RWPE2 (cell line): Measurements from ENCODE around the gene LHFPL2.

Experiments
- ATAC-seq: fragments of 200-7000 bp; cut with Tn5 transposase; 3 replicates; pipeline ENCODE4 v1.9.1; 2021; ENCODE audit warnings: low read depth
- DNase-seq: peaks from one replicate; pipeline ENCODE4 v3.0.0-alpha.2; 2020; ENCODE audit warnings: low spot score
- H3K27ac ChIP-seq: fragments of 450-650 bp; 2 replicates; pipeline ENCODE4 v1.5.1; 2017; ENCODE audit warnings: mild to moderate bottlenecking; ENCODE audit not compliant: poor library complexity, severe bottlenecking
- H3K27me3 ChIP-seq: fragments of 250-450 bp; sonication (Bioruptor Pico); 2 replicates; pipeline ENCODE4 v1.5.1; 2021; ENCODE audit warnings: mild to moderate bottlenecking, moderate library complexity; ENCODE audit not compliant: insufficient read depth, poor library complexity, severe bottlenecking
- H3K36me3 ChIP-seq: fragments of 250-450 bp; sonication (Bioruptor Pico); 2 replicates; pipeline ENCODE4 v1.5.1; 2020; ENCODE audit warnings: low read depth, mild to moderate bottlenecking, moderate library complexity
- H3K4me1 ChIP-seq: fragments of 250-450 bp; sonication (Bioruptor Pico); 2 replicates; pipeline ENCODE4 v1.5.1; 2021; ENCODE audit warnings: mild to moderate bottlenecking, moderate library complexity; ENCODE audit not compliant: insufficient read depth, poor library complexity, severe bottlenecking
- H3K4me3 ChIP-seq: fragments of 250-450 bp; sonication (Bioruptor Pico); 2 replicates; pipeline ENCODE4 v1.5.1; 2021; ENCODE audit warnings: mild to moderate bottlenecking, moderate library complexity; ENCODE audit not compliant: severe bottlenecking
- H3K9me3 ChIP-seq: fragments of 250-450 bp; sonication (Bioruptor Pico); 2 replicates; pipeline ENCODE4 v1.5.1; 2021; ENCODE audit warnings: mild to moderate bottlenecking, moderate library complexity; ENCODE audit not compliant: severe bottlenecking
- CTCF ChIP-seq: fragments of 450-650 bp; IDR thresholded peaks from one replicate; pipeline ENCODE4 v1.5.1; 2017; ENCODE audit warnings: mild to moderate bottlenecking, moderate library complexity; ENCODE audit not compliant: poor library complexity, severe bottlenecking

LHFPL2 gene

GRCh38 chr5:78497573-78498533 is 150.7 kb downstream of the LHFPL2 start:
- ATAC-seq (no peak), DNase-seq (no peak)
- no peak for TF ChIP-seq CTCF
- no peaks in the 10 kb centered on the region for H3K9me3 ChIP-seq
- H3K27me3 ChIP-seq: no peaks in the 10 kb centered on the region
- H3K27ac ChIP-seq: no peak overlapping the region
- no peak overlapping the region for H3K4me3 ChIP-seq
- H3K36me3 ChIP-seq: no peaks in the 10 kb centered on the region
- H3K4me1 ChIP-seq: peaks cover 13% of the 10 kb centered on the region

GRCh38 chr5:78496373-78496772 is 152.2 kb downstream of the LHFPL2 start:
- Histone ChIP-seq H3K36me3 (peaks cover 3% of the 10 kb centered on the region; the same call in 1 of the 2 replicates), H3K27me3 (no peaks in the 10 kb centered on the region), H3K27ac (no peak overlapping the region), H3K4me3 (no peak overlapping the region), H3K4me1 (no peaks in the 10 kb centered on the region), H3K9me3 (no peaks in the 10 kb centered on the region)
- no peak for TF ChIP-seq CTCF
- ATAC-seq (peak; percentile 82), DNase-seq (no peak)

- H3K27me3 ChIP-seq: no peaks in the 10 kb centered on the region
- H3K9me3 ChIP-seq: no peaks in the 10 kb centered on the region
- DNase-seq: no peak
- no peak for TF ChIP-seq CTCF
- no peak overlapping the region for H3K4me3 ChIP-seq
- H3K27ac ChIP-seq: no peak overlapping the region
- no peaks in the 10 kb centered on the region for H3K4me1 ChIP-seq
- no peak for ATAC-seq
- peaks cover 3% of the 10 kb centered on the region; the same call in 1 of the 2 replicates for H3K36me3 ChIP-seq
Measured at GRCh38 chr5:78495800-78496199, 152.8 kb downstream of the LHFPL2 start.

- H3K4me1 ChIP-seq: no peaks in the 10 kb centered on the region
Measured at GRCh38 chr5:78492650-78493049, 155.9 kb downstream of the LHFPL2 start.

More at GRCh38 chr5:78492650-78493049, 155.9 kb downstream of the LHFPL2 start:
- no peak for DNase-seq
- Histone ChIP-seq H3K27me3 (no peaks in the 10 kb centered on the region), H3K4me3 (no peak overlapping the region), H3K27ac (no peak overlapping the region), H3K9me3 (no peaks in the 10 kb centered on the region), H3K36me3 (peaks cover 13% of the 10 kb centered on the region)
- no peak for TF ChIP-seq CTCF
- no peak for ATAC-seq
